AG09309 (cell line): ENCODE results near the gene IFI44.

Experiments used
- DNase-seq: peaks from one replicate; pipeline ENCODE4 v3.0.0-alpha.2; 2010; ENCODE audit warnings: low read depth
- H3K4me3 ChIP-seq: 2 replicates; pipeline ENCODE4 v1.5.1; 2011; ENCODE audit warnings: mild to moderate bottlenecking, low read depth, low read length, moderate library complexity; ENCODE audit not compliant: control insufficient read depth
- TF ChIP-seq, protein P1 (sequence below): IDR thresholded peaks from 2 replicates; pipeline ENCODE4 v1.5.1; 2011; ENCODE audit warnings: mild to moderate bottlenecking, low read depth, low read length, inconsistent platforms; ENCODE audit not compliant: insufficient read depth, control insufficient read depth; ENCODE audit errors: missing control alignments

The IFI44 gene

GRCh38 chr1:78649628-78650027 lies at the start of gene IFI44:
Gene IFI44 (plus strand): TSS chr1:78649831. CDS start chr1:78650196, 365 bp downstream.
- peak; percentile 45 for DNase-seq
- H3K4me3 ChIP-seq, result no peak within 1 kb of the TSS; the same call in 1 of the 2 replicates
- TF ChIP-seq, protein P1, sequence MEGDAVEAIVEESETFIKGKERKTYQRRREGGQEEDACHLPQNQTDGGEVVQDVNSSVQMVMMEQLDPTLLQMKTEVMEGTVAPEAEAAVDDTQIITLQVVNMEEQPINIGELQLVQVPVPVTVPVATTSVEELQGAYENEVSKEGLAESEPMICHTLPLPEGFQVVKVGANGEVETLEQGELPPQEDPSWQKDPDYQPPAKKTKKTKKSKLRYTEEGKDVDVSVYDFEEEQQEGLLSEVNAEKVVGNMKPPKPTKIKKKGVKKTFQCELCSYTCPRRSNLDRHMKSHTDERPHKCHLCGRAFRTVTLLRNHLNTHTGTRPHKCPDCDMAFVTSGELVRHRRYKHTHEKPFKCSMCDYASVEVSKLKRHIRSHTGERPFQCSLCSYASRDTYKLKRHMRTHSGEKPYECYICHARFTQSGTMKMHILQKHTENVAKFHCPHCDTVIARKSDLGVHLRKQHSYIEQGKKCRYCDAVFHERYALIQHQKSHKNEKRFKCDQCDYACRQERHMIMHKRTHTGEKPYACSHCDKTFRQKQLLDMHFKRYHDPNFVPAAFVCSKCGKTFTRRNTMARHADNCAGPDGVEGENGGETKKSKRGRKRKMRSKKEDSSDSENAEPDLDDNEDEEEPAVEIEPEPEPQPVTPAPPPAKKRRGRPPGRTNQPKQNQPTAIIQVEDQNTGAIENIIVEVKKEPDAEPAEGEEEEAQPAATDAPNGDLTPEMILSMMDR, result no peak

DNA sequence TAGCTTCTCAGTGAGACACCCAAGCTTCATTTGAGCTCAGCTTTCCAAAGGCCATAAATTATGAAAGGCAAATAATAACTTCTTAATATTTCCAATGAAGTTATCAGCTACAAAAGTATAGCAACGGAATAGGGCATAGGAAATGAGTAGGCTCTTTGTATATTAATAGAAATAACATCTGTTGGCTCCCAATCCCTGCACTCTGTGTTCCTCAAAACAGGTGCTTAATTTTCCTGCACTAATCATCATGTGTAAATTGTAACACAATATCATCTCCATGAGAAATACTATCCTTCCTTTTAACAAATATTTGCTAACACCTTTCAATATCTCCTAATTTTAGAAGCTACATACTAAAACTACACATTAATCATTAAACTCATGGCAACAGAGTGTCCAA lies 48.6 kb upstream of the IFI44 start:
- no peak overlapping the region for H3K4me3 ChIP-seq
- DNase-seq, result no peak
- TF ChIP-seq, protein P1, result no peak

DNA sequence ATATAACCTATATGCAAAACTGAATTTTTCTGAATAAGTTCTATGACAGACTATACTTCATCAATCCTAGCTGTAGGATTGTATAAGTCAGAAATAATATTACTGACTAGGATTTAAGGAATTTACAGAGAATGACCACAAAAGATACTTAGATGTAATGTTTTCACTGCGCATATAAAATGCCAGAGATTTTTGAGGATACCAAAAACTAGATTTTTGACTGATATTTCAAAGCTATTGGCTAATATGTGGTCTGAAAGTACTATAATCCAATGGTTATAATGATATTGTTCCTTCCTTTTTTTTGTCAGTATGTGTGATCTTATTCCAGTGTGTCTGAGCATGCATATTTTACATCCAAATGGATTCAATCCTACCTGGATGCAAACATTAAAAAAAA lies 46.4 kb upstream of the IFI44 start:
- H3K4me3 ChIP-seq, result no peak overlapping the region
- TF ChIP-seq, protein P1, result no peak
- no peak for DNase-seq

DNA sequence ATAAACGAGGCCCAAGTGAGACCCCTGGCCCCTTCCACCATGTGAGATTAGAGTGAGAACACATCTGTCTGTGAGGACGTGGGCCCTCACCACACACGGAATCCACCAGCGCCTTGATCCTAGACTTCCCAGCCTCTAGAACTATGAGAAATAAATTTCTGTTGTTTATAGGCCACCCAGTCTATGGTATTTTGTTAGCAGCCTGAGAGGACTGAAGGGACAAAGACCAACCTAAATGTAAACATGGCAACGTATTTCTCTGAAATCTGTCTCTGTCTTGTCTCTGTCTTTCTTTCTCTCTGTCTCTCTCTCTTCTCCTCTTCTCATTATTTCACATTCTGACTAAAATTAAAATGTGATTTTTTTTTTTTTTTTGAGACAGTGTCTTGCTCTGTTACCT lies 45.0 kb upstream of the IFI44 start:
- DNase-seq, result no peak
- TF ChIP-seq, protein P1, result no peak
- no peak overlapping the region for H3K4me3 ChIP-seq

DNA sequence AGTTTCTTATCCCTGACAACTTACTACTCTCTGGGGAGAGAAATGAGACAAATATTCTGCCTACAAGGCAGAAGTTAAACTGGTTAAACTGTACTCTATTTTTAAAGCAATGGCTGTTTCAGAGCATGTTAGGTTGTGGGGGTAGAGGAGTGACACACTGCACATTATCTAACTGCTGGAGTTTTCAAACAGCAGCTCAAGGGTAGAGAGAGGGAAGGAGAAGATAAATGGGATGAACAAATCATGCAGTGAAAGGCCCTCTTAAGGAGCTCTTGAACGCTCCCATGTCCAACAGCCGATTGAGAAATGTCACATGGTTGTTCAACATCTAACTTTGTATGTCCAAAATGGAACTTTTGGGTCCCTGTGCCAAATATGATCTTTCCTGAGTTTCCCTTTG lies 43.4 kb upstream of the IFI44 start:
- DNase-seq, result no peak
- TF ChIP-seq, protein P1, result no peak

GRCh38 chr1:78607334-78607927 lies 42.2 kb upstream of the IFI44 start:
- DNase-seq, result no peak
- H3K4me3 ChIP-seq, result no peak overlapping the region

More for the DNA sequence above, 43.4 kb upstream of the IFI44 start:
- no peak overlapping the region for H3K4me3 ChIP-seq

GRCh38 chr1:78607944-78608343 lies 41.7 kb upstream of the IFI44 start:
- TF ChIP-seq, protein P1, result no peak
- no peak for DNase-seq
- no peak overlapping the region for H3K4me3 ChIP-seq

More at GRCh38 chr1:78607334-78607927, 42.2 kb upstream of the IFI44 start:
- TF ChIP-seq, protein P1, result peak; percentile 45
